Activated effector memory CD4-positive, alpha-beta T cell treated with anti-CD3 and anti-CD28 coated beads, Interleukin-2, amount 50 U/mL, for 16 hours (primary cell): ENCODE measurements around the gene SLC35B2.

ENCODE experiments used
- DNase-seq: peaks from one replicate; pipeline ENCODE4 v3.0.0-alpha.2; 2020

SLC35B2 gene

GRCh38 chr6:44266347-44266746 is 9.0 kb upstream of the SLC35B2 start:
- DNase-seq: no peak

- no peak for DNase-seq
These were observed 8.4 kb upstream of the SLC35B2 start for GRCh38 chr6:44265722-44266233.

- peak; percentile 99 for DNase-seq
These were observed 7.8 kb upstream of the SLC35B2 start, which contains the start of gene NFKBIE for GRCh38 chr6:44265007-44265721. Gene NFKBIE, minus strand, starts transcription at chr6:44265551. Its CDS starts 205 bp downstream, at chr6:44265346.

GRCh38 chr6:44264154-44265006 is 7.1 kb upstream of the SLC35B2 start:
- peak; percentile 79 for DNase-seq

GRCh38 chr6:44263354-44264100 is 6.2 kb upstream of the SLC35B2 start:
- peak; percentile 82 for DNase-seq

GRCh38 chr6:44262467-44263353 is 5.4 kb upstream of the SLC35B2 start:
- no peak for DNase-seq

GRCh38 chr6:44261581-44261980 is 4.3 kb upstream of the SLC35B2 start:
- no peak for DNase-seq

- DNase-seq: no peak
These were observed 3.3 kb upstream of the SLC35B2 start for GRCh38 chr6:44260451-44261297.

- no peak for DNase-seq
These were observed 2.7 kb upstream of the SLC35B2 start for GRCh38 chr6:44260011-44260410.

- no peak for DNase-seq
These were observed 1.6 kb upstream of the SLC35B2 start for GRCh38 chr6:44258921-44259320.

- no peak for DNase-seq
These were observed 1.1 kb upstream of the SLC35B2 start for GRCh38 chr6:44258325-44258863.

- DNase-seq: no peak
These were observed 511 bp upstream of the SLC35B2 start for GRCh38 chr6:44257753-44258324.

GRCh38 chr6:44256775-44257024 is 628 bp downstream of the SLC35B2 start:
- DNase-seq: no peak

GRCh38 chr6:44255871-44256774 is 1.2 kb downstream of the SLC35B2 start:
- DNase-seq: peak; percentile 70

GRCh38 chr6:44255105-44255808 is 2.1 kb downstream of the SLC35B2 start:
- peak; percentile 76 for DNase-seq

GRCh38 chr6:44254191-44255104 is 2.9 kb downstream of the SLC35B2 start:
- DNase-seq: peak; percentile 70

GRCh38 chr6:44253307-44254101 is 3.8 kb downstream of the SLC35B2 start:
- peak; percentile 85 for DNase-seq
